HG03175 (cell line): ENCODE data around the gene TBL2.
"Not testable (repeated sequence)": the region's sequence is repeated elsewhere in the genome, so short reads cannot be mapped to it uniquely, and the experiment has no call there.

Source experiments
- ATAC-seq: cut with Tn5 transposase; IDR thresholded peaks from one replicate; pipeline ENCODE4 v1.9.1; 2021; ENCODE audit warnings: mild to moderate bottlenecking, moderate library complexity; ENCODE audit not compliant: unreplicated experiment

Gene TBL2

GRCh38 chr7:73606801-73607691 lies 28.7 kb upstream of the TBL2 start:
- peak; percentile 55 for ATAC-seq

GRCh38 chr7:73605601-73606220 lies 27.3 kb upstream of the TBL2 start:
- ATAC-seq, result no peak

GRCh38 chr7:73602721-73603651 lies 24.6 kb upstream of the TBL2 start:
- ATAC-seq, result no peak

- ATAC-seq, result no peak
These were observed 21.5 kb upstream of the TBL2 start for GRCh38 chr7:73599916-73600315.

GRCh38 chr7:73599151-73599882 lies 20.9 kb upstream of the TBL2 start:
- ATAC-seq, result no peak

GRCh38 chr7:73597978-73598782 lies 19.8 kb upstream of the TBL2 start:
- no peak for ATAC-seq

GRCh38 chr7:73596191-73597065 lies 18.0 kb upstream of the TBL2 start:
- ATAC-seq, result no peak

GRCh38 chr7:73595358-73595757 lies 17.0 kb upstream of the TBL2 start:
- no peak for ATAC-seq

- ATAC-seq, result no peak
These were observed 15.0 kb upstream of the TBL2 start for GRCh38 chr7:73593207-73594045.

- ATAC-seq, result no peak
These were observed 8.5 kb upstream of the TBL2 start for GRCh38 chr7:73586911-73587310.

GRCh38 chr7:73585196-73585595 lies 6.8 kb upstream of the TBL2 start:
- ATAC-seq, result no peak

- ATAC-seq, result no peak
These were observed 4.4 kb upstream of the TBL2 start for GRCh38 chr7:73582664-73583202.

GRCh38 chr7:73581006-73581405 lies 2.6 kb upstream of the TBL2 start:
- ATAC-seq, result not testable (repeated sequence)

GRCh38 chr7:73577627-73578341 lies 595 bp downstream of the TBL2 start:
- ATAC-seq, result peak; percentile 21

GRCh38 chr7:73573791-73574190 lies 4.6 kb downstream of the TBL2 start:
- no peak for ATAC-seq

GRCh38 chr7:73573276-73573675 lies 5.1 kb downstream of the TBL2 start:
- no peak for ATAC-seq

GRCh38 chr7:73572767-73573186 lies 5.6 kb downstream of the TBL2 start:
- no peak for ATAC-seq
